ENCODE results near the gene C17orf100. TPM values are rescaled to one million over a fixed set of nuclear protein-coding genes. Genes with fewer than 3 reads are reported as not detected.

Gene C17orf100
- total and polyA plus RNA-seq, 2 of the 13 experiments (the other 11 are each of a cell fraction or from before 2014, with no cell fraction given) = 3.6 to 8.7 TPM

GRCh38 chr17:6602141-6602540 lies 49.4 kb upstream of the C17orf100 start:
- H3K36me3 ChIP-seq (replicated peaks in 1 of 2; ENCODE audit: control insufficient read depth in 1 of 2, insufficient read depth in 2 of 2, low read length in 2 of 2) = peaks cover 15 to 73% of the 10 kb centered on the region in 2 experiments
- DNase-seq (ENCODE audit: low spot score) (no peak), FAIRE-seq (no peak), ATAC-seq (no peak)
- H3K4me3 ChIP-seq (replicated peaks in 1 of 3; ENCODE audit: insufficient read depth in 1 of 3, low read depth in 2 of 3, low read length in 3 of 3) = no peak overlapping the region
- no peak overlapping the region for H2AFZ ChIP-seq (ENCODE audit: low read length)
- in situ Hi-C loops (cut with HindIII; ENCODE audit: extremely low pct_ligation_motif_present, low pct_unique_long_range_greater_than_20kb) = no loop called here
- no peak overlapping the region for H3K27ac ChIP-seq (ENCODE audit: extremely low read length, insufficient read depth, low read length)
- H3K27me3 ChIP-seq (ENCODE audit: control insufficient read depth in 1 of 2, insufficient read depth in 2 of 2, low read length in 2 of 2) = no peaks in the 10 kb centered on the region
- ChIA-PET CTCF (ENCODE audit: low intra/inter-chr PET ratio, low total read pairs) (no interaction called here), POLR2A (no interaction called here)
- H4K20me1 ChIP-seq (ENCODE audit: insufficient read depth, low read length) = no peaks in the 10 kb centered on the region
- no peaks in the 10 kb centered on the region for H3K79me2 ChIP-seq (ENCODE audit: insufficient read depth, low read length)
- WGBS (ENCODE audit: low lambda C conversion rate) = 100% methylated on average over 2 of the region's 2 CpGs
- no peak overlapping the region for H3K4me2 ChIP-seq (ENCODE audit: low read depth, low read length)
- no peak overlapping the region for H3K9ac ChIP-seq (ENCODE audit: insufficient read depth, low read depth, low read length)
- intact Hi-C loops (cut with micrococcal nuclease; ENCODE audit: unreplicated experiment) = no loop called here
- BruUV-seq (replicated peaks) = no TSS peak
- no peaks in the 10 kb centered on the region for H3K9me3 ChIP-seq (ENCODE audit: low read length)
- H3K4me1 ChIP-seq (ENCODE audit: insufficient read depth, low read length) = no peaks in the 10 kb centered on the region
- TF ChIP-seq ZNF503 (CRISPR knock-in tag; IDR thresholded peaks at IDR 0.05) (no peak), ZMYM4 (CRISPR knock-in tag; IDR thresholded peaks at IDR 0.05) (no peak), CENPBD1 (CRISPR knock-in tag; IDR thresholded peaks at IDR 0.05; ENCODE audit: borderline replicate concordance, low read depth) (no peak), AKNA (CRISPR knock-in tag; IDR thresholded peaks at IDR 0.05; ENCODE audit: borderline replicate concordance) (no peak), ZBTB1 (CRISPR knock-in tag; IDR thresholded peaks at IDR 0.05; ENCODE audit: borderline replicate concordance) (no peak), MXD4 (CRISPR knock-in tag; IDR thresholded peaks at IDR 0.05) (no peak), ATF4 (CRISPR knock-in tag; IDR thresholded peaks at IDR 0.05) (no peak), NR0B2 (CRISPR knock-in tag; IDR thresholded peaks at IDR 0.05) (no peak), POLR2G (IDR thresholded peaks at IDR 0.05; ENCODE audit: low read depth, low read length) (no peak), ZNF616 (CRISPR knock-in tag; IDR thresholded peaks at IDR 0.05; ENCODE audit: low read depth) (no peak), ZNF850 (CRISPR knock-in tag; conservative IDR thresholded peaks at IDR 0.05) (no peak), ZSCAN9 (CRISPR knock-in tag; IDR thresholded peaks at IDR 0.05; ENCODE audit: borderline replicate concordance) (no peak), ZBTB46 (CRISPR knock-in tag; IDR thresholded peaks at IDR 0.05; ENCODE audit: borderline replicate concordance) (no peak)
